HG03025 (cell line): Measurements from ENCODE around the gene APOC3.
"Not testable (repeated sequence)": the region's sequence is repeated elsewhere in the genome, so short reads cannot be mapped to it uniquely, and the experiment has no call there.

Source experiments
- ATAC-seq: cut with Tn5 transposase; IDR thresholded peaks from one replicate; pipeline ENCODE4 v1.9.1; 2021; ENCODE audit warnings: mild to moderate bottlenecking, moderate library complexity; ENCODE audit not compliant: unreplicated experiment, low FRiP score

APOC3 gene

DNA sequence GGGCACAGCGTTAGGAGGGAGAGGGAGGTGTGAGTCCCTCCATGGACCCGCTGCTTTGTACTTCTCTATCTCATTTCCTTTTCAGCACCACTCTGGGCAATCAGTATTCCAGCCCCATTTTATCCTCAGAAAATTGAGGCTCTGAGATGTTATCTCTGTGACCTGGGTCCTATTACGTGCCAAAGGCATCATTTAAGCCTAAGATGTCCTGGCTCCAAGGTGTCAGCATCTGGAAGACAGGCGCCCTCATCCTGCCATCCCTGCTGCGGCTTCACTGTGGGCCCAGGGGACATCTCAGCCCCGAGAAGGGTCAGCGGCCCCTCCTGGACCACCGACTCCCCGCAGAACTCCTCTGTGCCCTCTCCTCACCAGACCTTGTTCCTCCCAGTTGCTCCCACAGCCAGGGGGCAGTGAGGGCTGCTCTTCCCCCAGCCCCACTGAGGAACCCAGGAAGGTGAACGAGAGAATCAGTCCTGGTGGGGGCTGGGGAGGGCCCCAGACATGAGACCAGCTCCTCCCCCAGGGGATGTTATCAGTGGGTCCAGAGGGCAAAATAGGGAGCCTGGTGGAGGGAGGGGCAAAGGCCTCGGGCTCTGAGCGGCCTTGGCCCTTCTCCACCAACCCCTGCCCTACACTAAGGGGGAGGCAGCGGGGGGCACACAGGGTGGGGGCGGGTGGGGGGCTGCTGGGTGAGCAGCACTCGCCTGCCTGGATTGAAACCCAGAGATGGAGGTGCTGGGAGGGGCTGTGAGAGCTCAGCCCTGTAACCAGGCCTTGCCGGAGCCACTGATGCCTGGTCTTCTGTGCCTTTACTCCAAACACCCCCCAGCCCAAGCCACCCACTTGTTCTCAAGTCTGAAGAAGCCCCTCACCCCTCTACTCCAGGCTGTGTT lies 829 bp upstream of the APOC3 start:
- no peak for ATAC-seq

- no peak for ATAC-seq
Observed at GRCh38 chr11:116830184-116830912, 641 bp downstream of the APOC3 start.

- ATAC-seq = no peak
Observed at GRCh38 chr11:116831790-116832349, 2.2 kb downstream of the APOC3 start.

DNA sequence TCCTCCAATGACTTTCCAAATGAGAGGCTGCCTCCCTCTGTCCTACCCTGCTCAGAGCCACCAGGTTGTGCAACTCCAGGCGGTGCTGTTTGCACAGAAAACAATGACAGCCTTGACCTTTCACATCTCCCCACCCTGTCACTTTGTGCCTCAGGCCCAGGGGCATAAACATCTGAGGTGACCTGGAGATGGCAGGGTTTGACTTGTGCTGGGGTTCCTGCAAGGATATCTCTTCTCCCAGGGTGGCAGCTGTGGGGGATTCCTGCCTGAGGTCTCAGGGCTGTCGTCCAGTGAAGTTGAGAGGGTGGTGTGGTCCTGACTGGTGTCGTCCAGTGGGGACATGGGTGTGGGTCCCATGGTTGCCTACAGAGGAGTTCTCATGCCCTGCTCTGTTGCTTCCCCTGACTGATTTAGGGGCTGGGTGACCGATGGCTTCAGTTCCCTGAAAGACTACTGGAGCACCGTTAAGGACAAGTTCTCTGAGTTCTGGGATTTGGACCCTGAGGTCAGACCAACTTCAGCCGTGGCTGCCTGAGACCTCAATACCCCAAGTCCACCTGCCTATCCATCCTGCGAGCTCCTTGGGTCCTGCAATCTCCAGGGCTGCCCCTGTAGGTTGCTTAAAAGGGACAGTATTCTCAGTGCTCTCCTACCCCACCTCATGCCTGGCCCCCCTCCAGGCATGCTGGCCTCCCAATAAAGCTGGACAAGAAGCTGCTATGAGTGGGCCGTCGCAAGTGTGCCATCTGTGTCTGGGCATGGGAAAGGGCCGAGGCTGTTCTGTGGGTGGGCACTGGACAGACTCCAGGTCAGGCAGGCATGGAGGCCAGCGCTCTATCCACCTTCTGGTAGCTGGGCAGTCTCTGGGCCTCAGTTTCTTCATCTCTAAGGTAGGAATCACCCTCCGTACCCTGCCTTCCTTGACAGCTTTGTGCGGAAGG lies 2.9 kb downstream of the APOC3 start:
- ATAC-seq = no peak

- no peak for ATAC-seq
Observed at GRCh38 chr11:116833491-116833815, 3.7 kb downstream of the APOC3 start.

- ATAC-seq = no peak
Observed at GRCh38 chr11:116833816-116834534, 4.3 kb downstream of the APOC3 start.

DNA sequence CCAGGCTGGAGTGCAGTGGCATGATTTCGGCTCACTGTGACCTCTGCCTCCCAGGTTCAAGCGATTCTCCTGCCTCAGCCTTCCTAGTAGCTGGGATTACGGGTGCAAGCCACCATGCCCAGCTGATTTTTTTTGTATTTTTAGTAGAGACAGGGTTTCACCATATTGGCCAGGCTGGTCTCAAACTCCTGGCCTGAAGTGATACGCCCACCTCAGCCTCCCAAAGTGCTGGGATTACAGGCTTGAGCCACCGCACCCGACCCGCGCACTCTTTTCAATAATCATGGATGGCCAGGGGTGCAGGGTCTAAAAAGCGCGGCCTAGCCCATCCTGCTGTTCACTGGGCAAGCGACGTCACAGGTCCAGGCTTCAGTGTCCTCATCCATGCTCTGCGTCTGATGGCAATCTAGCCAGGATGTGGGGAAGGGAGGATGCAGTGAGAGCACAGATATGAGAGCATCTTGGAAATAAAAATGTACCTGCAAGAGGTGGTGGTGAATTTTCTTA lies 4.9 kb downstream of the APOC3 start:
- ATAC-seq = not testable (repeated sequence)

DNA sequence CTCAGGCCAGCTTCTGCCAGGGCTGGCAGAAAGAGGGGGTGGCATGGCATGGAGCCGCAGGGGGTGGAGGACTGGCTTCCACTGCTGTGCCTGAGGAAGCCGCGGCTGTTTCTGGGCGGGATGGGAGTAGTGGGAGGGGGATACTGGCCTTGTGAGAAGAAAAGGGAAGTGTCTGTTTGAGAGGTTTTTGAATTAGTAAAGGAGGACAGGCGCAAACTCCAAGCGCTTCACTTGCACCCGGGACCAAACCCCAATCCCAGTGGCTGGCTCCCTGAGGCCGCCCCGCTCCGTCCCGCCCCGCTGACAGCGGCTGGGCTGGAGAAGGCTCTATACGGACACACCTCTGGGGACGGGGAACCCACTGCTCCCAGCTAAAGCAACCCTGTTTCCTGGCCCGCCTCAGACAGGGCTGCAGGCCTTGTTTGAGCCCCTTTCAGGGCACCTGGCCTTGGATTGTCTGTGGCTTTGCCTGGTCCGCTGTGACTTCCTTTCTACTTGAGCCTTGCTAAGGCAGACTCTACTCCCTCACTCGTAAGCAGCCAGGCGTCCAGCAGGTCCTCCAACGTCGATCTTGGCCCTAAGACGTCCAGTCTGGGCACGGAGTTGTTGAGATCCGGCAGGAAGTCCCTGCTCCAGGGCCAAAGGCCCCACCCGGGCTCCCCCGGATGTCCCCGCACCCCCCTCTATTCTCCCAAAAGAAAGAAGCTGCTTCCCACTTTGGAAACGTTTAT lies 5.5 kb downstream of the APOC3 start:
- ATAC-seq = no peak

GRCh38 chr11:116835791-116836631 lies 6.3 kb downstream of the APOC3 start:
- ATAC-seq = peak; percentile 60

DNA sequence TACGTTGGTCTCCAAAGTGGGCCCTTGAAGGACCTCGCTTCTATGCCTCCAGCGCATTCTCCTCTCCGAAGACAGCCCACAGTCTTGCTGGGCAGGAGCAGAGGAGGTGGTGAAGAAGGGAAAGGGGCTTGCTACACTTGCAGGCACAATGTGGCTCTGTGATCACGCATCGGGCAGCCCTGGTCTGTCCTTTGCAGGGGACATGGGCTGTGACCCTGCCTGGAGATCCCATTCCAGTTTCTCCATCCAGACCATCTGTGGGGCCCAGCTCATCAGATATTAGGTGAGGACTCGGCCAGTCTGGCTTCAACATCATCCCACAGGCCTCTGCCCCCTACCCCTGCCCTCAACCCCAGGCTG lies 6.9 kb downstream of the APOC3 start:
- no peak for ATAC-seq

DNA sequence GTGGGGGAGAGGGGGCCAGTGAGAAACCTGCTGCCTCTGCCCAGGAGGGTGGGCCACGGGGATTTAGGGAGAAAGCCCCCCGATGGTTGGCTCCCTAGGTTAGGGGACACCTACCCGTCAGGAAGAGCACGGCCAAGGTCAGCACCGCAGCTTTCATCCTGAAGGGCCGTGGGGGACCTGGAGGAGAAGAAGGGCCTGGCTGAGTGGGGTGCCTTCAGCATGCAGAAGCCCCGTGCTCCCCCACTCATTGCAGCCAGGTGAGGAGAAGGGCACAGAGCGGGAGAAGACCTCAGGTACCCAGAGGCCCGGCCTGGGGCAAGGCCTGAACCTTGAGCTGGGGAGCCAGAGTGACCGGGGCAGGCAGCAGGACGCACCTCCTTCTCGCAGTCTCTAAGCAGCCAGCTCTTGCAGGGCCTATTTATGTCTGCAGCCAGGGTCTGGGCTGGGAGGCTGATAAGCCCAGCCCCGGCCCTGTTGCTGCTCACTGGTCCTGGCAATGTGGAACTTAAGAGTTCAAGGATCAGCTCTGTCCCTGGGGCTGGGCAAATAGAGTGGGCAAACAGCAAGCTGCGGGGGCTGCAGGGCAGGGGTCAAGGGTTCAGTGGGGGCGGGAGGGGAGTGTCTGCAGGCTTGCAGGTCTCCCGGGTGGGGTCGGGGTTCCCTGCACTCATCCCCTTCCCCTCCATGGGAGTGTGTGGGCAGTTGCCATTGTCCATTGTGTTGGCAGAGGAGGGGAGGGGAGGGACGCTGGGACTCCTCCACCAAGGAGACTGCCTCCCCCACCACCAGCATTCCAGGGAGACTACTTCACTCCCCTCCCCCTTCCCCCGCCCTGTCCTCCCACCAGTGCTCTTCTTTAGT lies 7.8 kb downstream of the APOC3 start, which contains the start of gene APOA1:
TSS of gene APOA1 (minus strand) at position 392 of the 861 bp plus-strand sequence. CDS start at position 157, 235 bp downstream.
- no peak for ATAC-seq

- no peak for ATAC-seq
Observed at GRCh38 chr11:116838321-116839084, 8.8 kb downstream of the APOC3 start.

DNA sequence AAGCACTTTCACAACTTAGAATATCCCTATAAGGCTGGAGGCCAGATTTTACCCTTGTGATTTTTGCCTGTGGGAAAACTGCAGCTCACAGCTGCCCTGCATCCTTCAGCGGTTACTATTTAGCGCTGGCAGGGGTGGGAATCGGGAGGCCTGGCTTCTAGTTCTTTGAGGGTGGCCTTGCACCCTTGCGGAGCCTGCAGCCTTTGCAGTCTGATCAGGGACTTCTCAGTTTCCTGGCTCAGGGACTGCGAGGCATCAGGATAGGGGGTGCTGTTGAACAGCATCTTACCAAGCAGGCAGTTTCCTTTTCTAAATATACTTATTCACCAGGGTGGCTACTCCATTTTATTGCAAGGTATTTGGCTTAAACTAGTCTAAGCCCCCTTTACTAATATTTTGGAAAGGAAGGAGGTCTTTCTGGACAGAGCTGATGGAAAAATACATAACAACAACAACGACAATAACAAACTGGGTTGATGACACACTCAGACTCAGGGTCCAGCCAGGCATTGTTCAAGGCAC lies 10.6 kb downstream of the APOC3 start:
- no peak for ATAC-seq

DNA sequence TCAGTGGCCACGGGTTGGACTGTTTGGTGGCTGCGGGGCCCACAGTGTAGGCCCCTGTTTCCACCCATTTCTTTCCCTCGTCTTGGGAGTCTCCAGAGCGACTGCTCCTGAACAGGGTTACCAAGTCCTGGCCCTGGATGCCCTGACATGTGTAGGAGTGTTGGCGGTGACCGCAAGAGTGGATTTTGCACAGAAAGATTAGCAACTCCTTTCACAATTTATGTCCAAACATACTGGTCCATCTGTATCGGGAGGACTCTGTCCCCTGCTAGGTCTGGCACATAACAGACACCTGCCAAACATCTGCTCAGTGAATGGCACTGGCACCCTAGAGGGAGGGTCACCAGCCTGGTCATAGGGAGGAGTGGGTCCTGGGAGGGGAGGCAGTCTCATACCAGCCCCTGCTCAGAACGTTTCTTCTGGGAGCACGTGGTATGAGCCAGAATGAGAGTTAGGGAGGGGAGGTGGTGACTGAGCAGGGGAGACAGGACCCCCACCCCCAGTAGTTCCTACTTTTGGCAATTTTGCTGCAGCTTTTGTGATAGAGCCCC lies 11.1 kb downstream of the APOC3 start:
- ATAC-seq = no peak

DNA sequence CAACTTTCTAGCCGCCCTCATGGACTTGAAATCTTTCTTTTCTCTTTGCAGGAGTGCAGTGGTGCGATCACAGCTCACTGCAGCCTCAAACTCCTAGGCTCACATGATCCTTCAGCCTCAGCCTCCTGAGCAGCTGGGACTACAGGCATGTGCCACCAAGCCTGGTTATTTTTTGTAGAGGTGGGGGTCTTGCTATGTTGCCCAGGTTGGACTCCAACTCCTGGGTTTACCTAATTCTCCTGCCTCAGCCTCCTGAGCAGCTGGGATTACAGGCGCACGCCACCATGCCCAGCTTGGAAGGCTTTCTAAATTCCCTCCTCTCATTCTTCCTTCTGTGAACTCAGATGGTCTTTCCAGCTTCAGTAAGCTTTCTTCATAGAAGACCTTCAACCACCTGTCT lies 12.4 kb downstream of the APOC3 start:
- no peak for ATAC-seq

- no peak for ATAC-seq
Observed at GRCh38 chr11:116842909-116843308, 13.2 kb downstream of the APOC3 start.
